ENCODE results near the gene PLIN3. TPM values are rescaled to one million over a fixed set of nuclear protein-coding genes. Genes with fewer than 3 reads are reported as not detected.

The PLIN3 gene
- total RNA-seq, 1 donor from 2014 or later = 439 TPM

Other genes starting within 250 kb of the PLIN3 start
- gene TNFAIP8L1, start 228.2 kb downstream of the PLIN3 start, total RNA-seq = 3.7 and 7.5 TPM in 2 replicates
- 64.6 and 65.2 TPM in 2 replicates for gene MYDGF, start 197.3 kb downstream of the PLIN3 start, total RNA-seq
- 44.7 and 49.4 TPM in 2 replicates for gene DPP9, start 143.8 kb downstream of the PLIN3 start, total RNA-seq
- gene FEM1A, start 75.9 kb downstream of the PLIN3 start, total RNA-seq = 42.1 and 46.4 TPM in 2 replicates
- gene TICAM1, start 36.0 kb downstream of the PLIN3 start, total RNA-seq = 4.4 and 4.6 TPM in 2 replicates
- gene ARRDC5, start 35.2 kb upstream of the PLIN3 start, total RNA-seq = 0.16 TPM in 1 of 2 replicates, not detected in the other
- gene UHRF1, start 41.8 kb upstream of the PLIN3 start, total RNA-seq = 23.3 and 33.5 TPM in 2 replicates
- gene KDM4B, start 101.4 kb upstream of the PLIN3 start, total RNA-seq = 25.8 and 41.9 TPM in 2 replicates

Data from myocyte (in vitro differentiated cells).